ENCODE results near the gene PIM3.
A peak's percentile ranks its signal among the peaks of the same experiment; 100 is the strongest.

Gene PIM3

GRCh38 chr22:49941507-49942316 is 18.9 kb upstream of the PIM3 start:
- no peak for DNase-seq

GRCh38 chr22:49942565-49943404 is 17.8 kb upstream of the PIM3 start:
- no peak for DNase-seq

GRCh38 chr22:49943405-49943765 is 17.2 kb upstream of the PIM3 start:
- DNase-seq = no peak

- no peak for DNase-seq
Measured at GRCh38 chr22:49943771-49944398, 16.7 kb upstream of the PIM3 start.

GRCh38 chr22:49944399-49944891 is 16.1 kb upstream of the PIM3 start:
- no peak for DNase-seq

- DNase-seq = peak in 1 of 56 donors; percentile 36
Measured at GRCh38 chr22:49945042-49945794, 15.4 kb upstream of the PIM3 start.

- DNase-seq = no peak
Measured at GRCh38 chr22:49946612-49947295, 13.8 kb upstream of the PIM3 start.

GRCh38 chr22:49947296-49947622 is 13.3 kb upstream of the PIM3 start:
- DNase-seq = no peak

GRCh38 chr22:49948116-49948957 is 12.2 kb upstream of the PIM3 start:
- DNase-seq = no peak

- no peak for DNase-seq
Measured at GRCh38 chr22:49948958-49949913, 11.3 kb upstream of the PIM3 start.

GRCh38 chr22:49949914-49950292 is 10.7 kb upstream of the PIM3 start:
- DNase-seq = no peak

GRCh38 chr22:49950396-49950994 is 10.1 kb upstream of the PIM3 start:
- DNase-seq = no peak

GRCh38 chr22:49951000-49951677 is 9.4 kb upstream of the PIM3 start:
- no peak for DNase-seq

- no peak for DNase-seq
Measured at GRCh38 chr22:49951678-49951985, 8.9 kb upstream of the PIM3 start.

- no peak for DNase-seq
Measured at GRCh38 chr22:49951986-49952896, 8.3 kb upstream of the PIM3 start.

- DNase-seq = no peak
Measured at GRCh38 chr22:49953027-49953679, 7.4 kb upstream of the PIM3 start.
